ENCODE results near the gene TUBA4A. TPM values are rescaled to one million over a fixed set of nuclear protein-coding genes. Genes with fewer than 3 reads are reported as not detected.
A peak's percentile ranks its signal among the peaks of the same experiment; 100 is the strongest.

Gene TUBA4A
- total and polyA plus RNA-seq, 2 experiments from 2014 or later: 4.7 to 10.5 TPM

DNA sequence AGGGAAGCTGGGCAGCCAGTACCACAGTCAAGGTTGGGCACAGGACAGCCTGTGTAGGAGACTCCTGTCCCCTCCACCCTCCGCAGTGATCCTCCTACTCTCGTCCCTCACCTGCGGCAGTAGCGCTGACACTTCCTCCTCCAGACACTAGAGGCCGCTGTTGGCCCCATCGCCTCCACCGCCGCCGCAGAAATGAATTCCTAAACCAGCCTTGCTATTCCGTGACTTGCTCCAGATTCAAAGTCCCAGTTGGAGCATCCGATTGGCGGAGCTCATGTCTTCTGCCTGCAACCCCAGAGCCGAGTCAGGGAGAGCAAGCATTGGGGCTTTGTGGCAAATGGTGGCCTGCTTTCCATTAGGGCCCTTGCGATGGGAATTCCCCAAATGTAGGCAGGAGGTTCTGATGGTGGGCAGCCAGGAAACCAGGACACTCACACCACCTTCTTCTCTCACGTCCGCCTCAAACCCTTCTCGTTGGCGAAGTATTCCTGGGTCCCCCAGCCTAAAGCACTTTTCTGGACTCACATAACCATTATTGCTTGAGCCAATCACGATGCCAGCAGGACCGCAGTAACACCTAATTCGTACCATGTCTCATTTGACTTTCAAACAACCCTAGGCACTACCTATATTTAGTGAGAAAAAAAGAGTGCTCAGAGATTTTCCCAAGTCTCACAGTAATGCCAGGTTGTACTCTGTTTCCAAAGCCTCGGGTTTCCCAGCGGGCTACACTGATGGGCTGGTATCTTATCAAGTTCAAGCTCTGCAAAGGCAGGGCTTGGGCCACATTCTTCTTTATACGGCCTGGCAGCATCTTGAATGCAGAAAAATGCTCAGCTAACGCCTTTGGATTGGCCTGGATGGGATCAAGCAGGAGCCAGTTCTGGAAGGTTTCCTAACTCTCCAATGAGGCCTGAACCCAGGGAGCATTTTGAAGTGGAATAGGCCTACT, 24.3 kb upstream of the TUBA4A start:
- TF ChIP-seq EZH2phosphoT487 (IDR thresholded peaks at IDR 0.05; ENCODE audit: low read depth, severe bottlenecking, unreplicated experiment): no peak
- TF ChIP-seq, protein P1, sequence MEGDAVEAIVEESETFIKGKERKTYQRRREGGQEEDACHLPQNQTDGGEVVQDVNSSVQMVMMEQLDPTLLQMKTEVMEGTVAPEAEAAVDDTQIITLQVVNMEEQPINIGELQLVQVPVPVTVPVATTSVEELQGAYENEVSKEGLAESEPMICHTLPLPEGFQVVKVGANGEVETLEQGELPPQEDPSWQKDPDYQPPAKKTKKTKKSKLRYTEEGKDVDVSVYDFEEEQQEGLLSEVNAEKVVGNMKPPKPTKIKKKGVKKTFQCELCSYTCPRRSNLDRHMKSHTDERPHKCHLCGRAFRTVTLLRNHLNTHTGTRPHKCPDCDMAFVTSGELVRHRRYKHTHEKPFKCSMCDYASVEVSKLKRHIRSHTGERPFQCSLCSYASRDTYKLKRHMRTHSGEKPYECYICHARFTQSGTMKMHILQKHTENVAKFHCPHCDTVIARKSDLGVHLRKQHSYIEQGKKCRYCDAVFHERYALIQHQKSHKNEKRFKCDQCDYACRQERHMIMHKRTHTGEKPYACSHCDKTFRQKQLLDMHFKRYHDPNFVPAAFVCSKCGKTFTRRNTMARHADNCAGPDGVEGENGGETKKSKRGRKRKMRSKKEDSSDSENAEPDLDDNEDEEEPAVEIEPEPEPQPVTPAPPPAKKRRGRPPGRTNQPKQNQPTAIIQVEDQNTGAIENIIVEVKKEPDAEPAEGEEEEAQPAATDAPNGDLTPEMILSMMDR (IDR thresholded peaks at IDR 0.05; ENCODE audit: poor library complexity): peak; percentile 96
- Histone ChIP-seq H3K4me2 (peak overlapping the region; percentile 79), H3K4me1 (ENCODE audit: insufficient read depth) (peaks cover 14% of the 10 kb centered on the region), H3K36me3 (replicated peaks; ENCODE audit: insufficient read depth, low read depth) (no peaks in the 10 kb centered on the region), H3K9me3 (ENCODE audit: low read depth) (no peaks in the 10 kb centered on the region), H3K9me2 (replicated peaks; ENCODE audit: insufficient read depth) (no peaks in the 10 kb centered on the region), H2AFZ (peak overlapping the region; percentile 23), H4K20me1 (ENCODE audit: insufficient read depth, poor library complexity, severe bottlenecking) (no peaks in the 10 kb centered on the region), H3K79me2 (peaks cover 4% of the 10 kb centered on the region), H3K27ac (peak overlapping the region; percentile 95), H3K27me3 (no peaks in the 10 kb centered on the region), H3K4me3 (no peak overlapping the region)
- WGBS (ENCODE audit: low lambda C conversion rate, missing lambda C conversion rate): 34% methylated on average over 25 of the region's 25 CpGs
- DNase-seq (ENCODE audit: low spot score): peak; percentile 90

DNA sequence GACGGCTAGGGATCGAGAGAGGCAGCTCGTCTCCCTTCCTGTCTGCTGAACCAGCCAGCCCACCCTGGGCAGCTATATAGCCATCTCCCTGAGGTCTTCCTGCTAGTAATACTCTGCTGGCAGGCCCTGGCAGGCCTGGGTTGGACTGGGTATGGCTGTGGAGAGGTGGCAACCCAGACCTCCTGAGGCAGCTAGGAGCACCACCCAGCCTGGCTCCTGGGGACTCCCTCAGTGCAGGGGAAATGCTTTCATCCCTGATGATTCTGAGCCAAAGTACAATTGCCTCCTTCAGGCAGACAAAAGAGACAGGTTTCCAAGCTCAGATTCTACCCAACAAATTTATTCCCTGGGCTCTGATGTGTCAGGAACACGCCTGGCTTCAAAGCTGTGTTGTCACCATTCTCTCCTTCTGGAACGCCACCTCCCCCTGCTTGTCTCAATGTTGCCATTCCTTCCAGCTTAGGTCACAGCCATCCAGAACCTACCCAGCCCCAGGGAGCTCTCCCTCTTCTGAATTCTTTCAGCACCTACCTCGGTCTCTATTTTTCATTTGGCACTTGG, 20.7 kb upstream of the TUBA4A start:
- Histone ChIP-seq H3K36me3 (replicated peaks; ENCODE audit: insufficient read depth, low read depth) (no peaks in the 10 kb centered on the region), H3K79me2 (no peaks in the 10 kb centered on the region), H3K4me1 (ENCODE audit: insufficient read depth) (peaks cover 9% of the 10 kb centered on the region), H3K27ac (peak overlapping the region; percentile 67), H2AFZ (no peak overlapping the region), H3K4me3 (no peak overlapping the region), H3K27me3 (no peaks in the 10 kb centered on the region), H4K20me1 (ENCODE audit: insufficient read depth, poor library complexity, severe bottlenecking) (no peaks in the 10 kb centered on the region), H3K9me2 (replicated peaks; ENCODE audit: insufficient read depth) (no peaks in the 10 kb centered on the region), H3K4me2 (no peak overlapping the region), H3K9me3 (ENCODE audit: low read depth) (no peaks in the 10 kb centered on the region)
- peak; percentile 77 for DNase-seq (ENCODE audit: low spot score)
- WGBS (ENCODE audit: low lambda C conversion rate, missing lambda C conversion rate): 41% methylated on average over 6 of the region's 6 CpGs
- TF ChIP-seq, protein P1 (IDR thresholded peaks at IDR 0.05; ENCODE audit: poor library complexity): no peak
- no peak for TF ChIP-seq EZH2phosphoT487 (IDR thresholded peaks at IDR 0.05; ENCODE audit: low read depth, severe bottlenecking, unreplicated experiment)
- TF ChIP-seq EZH2 (IDR thresholded peaks at IDR 0.05; ENCODE audit: borderline replicate concordance): no peak

GRCh38 chr2:219273937-219274336, 20.2 kb upstream of the TUBA4A start:
- no peaks in the 10 kb centered on the region for H3K9me3 ChIP-seq (ENCODE audit: low read depth)
- 83% methylated on average over 3 of the region's 3 CpGs for WGBS (ENCODE audit: low lambda C conversion rate, missing lambda C conversion rate)
- peaks cover 9% of the 10 kb centered on the region for H3K4me1 ChIP-seq (ENCODE audit: insufficient read depth)
- no peak for DNase-seq (ENCODE audit: low spot score)
- H3K36me3 ChIP-seq (replicated peaks; ENCODE audit: insufficient read depth, low read depth): no peaks in the 10 kb centered on the region
- H3K79me2 ChIP-seq: no peaks in the 10 kb centered on the region
- H3K27me3 ChIP-seq: no peaks in the 10 kb centered on the region
- no peaks in the 10 kb centered on the region for H3K9me2 ChIP-seq (replicated peaks; ENCODE audit: insufficient read depth)
- no peak for TF ChIP-seq EZH2phosphoT487 (IDR thresholded peaks at IDR 0.05; ENCODE audit: low read depth, severe bottlenecking, unreplicated experiment)
- TF ChIP-seq, protein P1 (IDR thresholded peaks at IDR 0.05; ENCODE audit: poor library complexity): no peak
- no peak for TF ChIP-seq EZH2 (IDR thresholded peaks at IDR 0.05; ENCODE audit: borderline replicate concordance)
- H2AFZ ChIP-seq: no peak overlapping the region
- peak overlapping the region; percentile 67 for H3K27ac ChIP-seq
- no peaks in the 10 kb centered on the region for H4K20me1 ChIP-seq (ENCODE audit: insufficient read depth, poor library complexity, severe bottlenecking)
- H3K4me2 ChIP-seq: no peak overlapping the region
- no peak overlapping the region for H3K4me3 ChIP-seq

All from hepatocyte (in vitro differentiated cells).